Measurements from ENCODE around the gene UBE2E2.
"Not testable (repeated sequence)": the region's sequence is repeated elsewhere in the genome, so short reads cannot be mapped to it uniquely, and the experiment has no call there.

The UBE2E2 gene

DNA sequence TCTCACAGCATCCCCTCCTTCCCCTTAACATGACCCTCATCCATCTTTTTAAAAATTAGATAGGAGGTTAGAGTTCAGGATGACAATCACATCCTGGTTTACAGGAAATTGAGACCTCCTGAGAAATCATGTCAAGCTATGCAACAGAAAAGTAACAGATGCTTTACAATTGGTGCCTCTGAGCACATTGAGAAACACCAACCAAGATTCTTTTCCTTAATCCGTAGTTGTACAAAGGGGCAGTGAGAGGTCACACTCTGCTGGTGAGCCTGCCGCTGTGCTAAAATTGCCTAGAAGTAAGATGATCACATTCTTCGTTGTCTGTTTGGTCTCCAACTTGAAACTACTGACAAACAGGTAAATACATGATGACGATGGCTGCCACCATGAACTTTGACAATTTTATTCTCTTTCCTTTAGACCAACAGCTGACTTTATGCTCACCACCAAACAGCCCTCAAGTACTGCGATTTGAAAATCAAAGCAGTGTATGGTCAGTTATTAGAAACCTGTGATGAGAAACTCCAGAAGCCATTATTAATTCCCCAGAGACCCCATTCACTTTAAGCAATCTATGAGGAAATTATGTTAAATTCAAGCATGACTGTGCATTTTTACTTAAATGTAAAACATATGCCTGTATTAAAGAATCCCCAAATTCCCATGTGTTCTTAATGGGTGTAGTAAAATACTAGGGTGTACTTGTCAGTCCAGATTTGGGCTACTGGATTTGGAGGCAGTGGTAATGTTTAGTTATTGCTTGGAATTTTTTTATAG, 392.0 kb downstream of the UBE2E2 start:
- no peak for DNase-seq

- no peak for DNase-seq
Measured at GRCh38 chr3:23595851-23596250, 392.7 kb downstream of the UBE2E2 start.

GRCh38 chr3:23600167-23600871, 397.2 kb downstream of the UBE2E2 start:
- DNase-seq, result no peak

- no peak for DNase-seq
Measured at GRCh38 chr3:23601091-23601822, 398.1 kb downstream of the UBE2E2 start.

- DNase-seq, result no peak
Measured at GRCh38 chr3:23602971-23603370, 399.8 kb downstream of the UBE2E2 start.

DNA sequence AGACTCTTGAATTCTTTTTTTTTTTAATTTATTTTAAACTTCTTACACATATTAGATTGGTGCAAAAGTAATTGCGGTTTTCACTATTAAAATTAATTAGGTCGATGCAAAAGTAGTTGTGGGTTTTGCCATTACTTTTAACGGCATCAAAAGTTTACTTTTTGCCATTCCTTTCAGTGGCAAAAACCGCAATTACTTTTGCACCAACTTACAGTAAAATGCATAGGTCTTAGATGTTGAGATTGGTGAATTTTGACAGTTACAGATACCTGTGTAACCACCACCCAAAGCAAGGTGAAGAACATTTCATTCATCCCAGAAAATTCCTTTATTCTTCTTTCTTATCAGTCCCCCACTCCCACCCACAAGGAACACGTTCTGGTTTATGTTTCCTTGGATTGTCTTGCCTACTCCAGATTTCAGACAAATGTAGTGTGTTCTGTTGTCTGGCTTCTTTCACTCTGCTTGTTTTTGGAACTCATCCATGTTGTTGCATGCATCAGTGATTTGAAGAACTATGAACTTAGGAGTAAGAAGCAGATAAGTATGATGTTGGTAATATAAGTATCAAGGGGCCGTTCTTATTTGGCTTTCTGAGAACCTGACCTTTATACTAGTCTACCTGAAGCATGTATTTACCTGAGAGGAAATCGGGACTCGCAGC, 404.2 kb downstream of the UBE2E2 start:
- DNase-seq, result no peak

- DNase-seq, result no peak
Measured at GRCh38 chr3:23608650-23609049, 405.5 kb downstream of the UBE2E2 start.

DNA sequence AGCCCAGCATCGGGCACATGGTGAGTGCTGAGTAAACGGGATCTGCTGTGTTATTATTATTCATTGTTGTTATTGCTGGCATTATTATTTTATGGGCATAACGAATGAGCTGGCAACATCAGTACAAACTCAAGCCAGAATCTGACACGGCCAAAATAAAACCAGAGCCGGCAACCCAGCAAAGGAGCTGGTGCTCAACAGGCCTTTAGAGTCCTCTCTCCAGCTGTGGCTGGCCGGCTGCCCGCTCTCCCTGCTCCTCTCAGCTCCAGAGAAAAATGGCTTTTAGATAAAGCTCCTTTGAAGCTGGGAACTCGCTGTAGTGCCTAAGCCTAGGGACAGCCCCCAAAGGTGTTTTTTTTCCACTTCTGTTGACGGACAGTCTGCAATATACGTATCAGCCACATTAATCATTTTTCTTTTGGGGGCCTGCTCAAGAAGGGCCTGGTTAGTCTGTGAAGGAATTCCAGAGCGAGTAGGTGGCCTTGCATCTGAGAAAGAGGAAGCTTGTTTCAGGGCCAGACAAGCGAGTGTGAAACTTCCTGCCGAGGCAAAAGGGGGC, 408.7 kb downstream of the UBE2E2 start:
- no peak for DNase-seq

DNA sequence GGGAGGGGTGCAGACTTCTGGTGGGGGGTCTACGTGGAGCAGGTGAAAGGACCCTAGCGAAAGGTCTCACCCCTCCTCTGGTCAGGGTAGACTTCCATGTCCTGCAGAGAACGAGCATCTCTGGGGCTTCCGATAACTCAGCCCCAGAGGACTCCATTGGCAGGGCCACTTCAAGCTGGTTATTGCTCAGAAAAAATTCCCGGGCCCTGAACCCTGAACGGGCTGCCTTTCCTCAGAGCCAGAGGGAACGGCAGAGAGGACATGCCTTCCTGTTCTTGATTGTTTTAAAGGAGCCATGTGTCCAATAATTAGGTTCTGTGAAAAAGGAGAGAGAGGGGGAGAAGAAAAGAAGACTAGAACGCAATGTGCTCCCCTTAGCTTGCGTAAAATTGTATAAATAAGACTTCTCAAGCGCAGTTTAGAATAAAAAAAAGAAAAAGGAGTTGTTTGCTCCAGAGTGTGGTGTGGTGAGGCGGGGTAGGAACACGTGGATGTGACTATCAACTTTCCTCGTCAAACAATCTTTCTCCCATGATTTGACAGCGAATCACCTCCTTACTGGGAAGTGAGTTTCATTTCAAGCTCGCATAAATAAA, 409.3 kb downstream of the UBE2E2 start:
- no peak for DNase-seq

- no peak for DNase-seq
Measured at GRCh38 chr3:23615068-23615467, 411.9 kb downstream of the UBE2E2 start.

DNA sequence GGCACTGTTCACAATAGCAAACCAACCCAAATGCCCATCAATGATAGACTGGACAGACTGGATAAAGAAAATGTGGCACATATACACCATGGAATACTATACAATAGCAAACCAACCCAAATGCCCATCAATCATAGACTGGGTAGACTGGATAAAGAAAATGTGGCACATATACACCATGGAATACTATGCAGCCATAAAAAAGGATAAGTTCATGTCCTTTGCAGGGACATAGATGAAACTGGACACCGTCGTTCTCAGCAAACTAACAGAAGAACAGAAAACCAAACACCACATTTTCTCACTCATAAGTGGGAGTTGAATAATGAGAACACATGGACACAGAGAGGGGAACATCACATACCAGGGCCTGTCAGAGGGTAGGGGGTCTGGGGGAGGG, 415.3 kb downstream of the UBE2E2 start:
- DNase-seq, result not testable (repeated sequence)

DNA sequence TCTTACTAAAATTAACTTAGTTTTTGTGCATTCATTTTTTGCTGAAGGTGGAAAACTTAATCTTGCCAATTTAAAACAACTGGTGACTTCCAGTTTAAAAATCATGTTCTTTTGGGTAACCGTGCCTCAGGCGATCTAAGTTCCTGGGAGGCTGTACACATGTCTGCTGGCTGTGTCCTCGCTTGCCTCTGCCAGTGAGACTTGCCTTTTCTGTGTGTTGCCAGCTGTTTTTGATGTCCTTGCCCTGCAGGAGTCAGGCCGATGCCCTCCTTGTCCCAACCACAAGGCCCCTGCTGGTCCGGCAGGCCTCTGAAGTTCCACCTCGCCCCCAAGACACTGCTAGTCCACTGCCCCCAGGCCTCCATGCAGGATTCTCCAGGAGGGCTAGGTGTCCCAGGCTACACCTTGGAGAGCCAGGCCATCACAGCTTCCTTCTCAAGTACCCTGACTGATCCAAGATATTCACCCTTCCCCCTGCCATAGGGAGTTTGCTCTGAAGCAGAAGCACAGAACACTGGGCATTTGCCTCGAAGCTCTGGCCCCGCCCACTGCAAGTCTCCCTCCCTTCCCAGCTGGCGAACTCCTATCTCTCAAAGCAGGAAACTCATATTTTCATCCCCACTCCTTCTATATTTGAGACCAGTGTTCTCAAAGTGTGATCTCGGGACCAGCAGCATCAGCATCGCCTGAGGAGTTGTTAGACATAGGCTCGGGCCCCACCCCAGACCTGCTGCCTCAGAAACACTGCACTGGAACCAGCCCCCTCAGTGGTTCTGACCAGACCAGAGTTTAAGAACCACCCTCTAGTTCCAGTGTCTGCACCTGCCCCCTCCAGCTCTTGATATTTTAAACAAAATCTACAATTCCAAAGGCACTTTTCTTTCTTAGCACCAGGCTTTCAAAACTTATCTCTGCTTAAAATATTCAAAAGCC, 416.8 kb downstream of the UBE2E2 start:
- DNase-seq, result no peak

DNA sequence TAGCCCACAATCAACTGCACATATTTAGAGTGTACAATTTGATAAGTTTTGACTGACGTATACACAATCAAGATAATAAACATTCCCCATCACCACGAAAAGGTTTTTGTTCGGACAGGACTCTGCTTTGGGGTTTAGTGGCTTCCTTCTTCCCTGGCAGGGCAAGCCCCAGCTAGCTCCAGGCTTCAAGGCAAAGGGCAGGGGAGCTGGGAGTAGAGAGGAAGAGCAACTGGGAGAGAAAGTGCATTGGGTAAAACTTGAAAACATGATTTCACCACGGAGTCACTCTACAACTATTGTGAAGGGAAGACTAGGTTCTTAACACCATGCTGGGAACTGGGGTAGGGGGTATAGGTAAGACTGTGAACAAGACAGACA, 417.5 kb downstream of the UBE2E2 start:
- no peak for DNase-seq

GRCh38 chr3:23623844-23624243, 420.7 kb downstream of the UBE2E2 start:
- DNase-seq, result no peak

DNA sequence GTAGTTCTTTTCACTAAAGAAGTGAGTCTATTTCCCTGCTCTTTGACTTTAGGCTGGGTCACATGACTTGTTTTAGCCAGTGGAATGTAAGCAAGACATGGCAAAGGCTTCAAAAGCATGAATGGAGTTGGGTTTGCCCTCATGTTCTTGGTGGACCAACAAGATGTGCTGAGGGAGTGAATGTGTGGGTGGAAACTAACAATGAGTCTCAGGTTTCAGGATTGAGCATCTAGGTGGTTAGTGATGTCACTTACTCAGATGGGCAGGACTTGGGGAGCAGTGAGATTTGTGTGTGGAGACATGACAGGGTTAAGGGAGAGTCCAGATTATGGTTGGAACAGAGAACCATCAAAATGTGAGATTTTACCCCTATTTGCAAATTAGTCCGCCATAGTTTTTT, 421.2 kb downstream of the UBE2E2 start:
- DNase-seq, result no peak

GRCh38 chr3:23626442-23626841, 423.3 kb downstream of the UBE2E2 start:
- no peak for DNase-seq

DNA sequence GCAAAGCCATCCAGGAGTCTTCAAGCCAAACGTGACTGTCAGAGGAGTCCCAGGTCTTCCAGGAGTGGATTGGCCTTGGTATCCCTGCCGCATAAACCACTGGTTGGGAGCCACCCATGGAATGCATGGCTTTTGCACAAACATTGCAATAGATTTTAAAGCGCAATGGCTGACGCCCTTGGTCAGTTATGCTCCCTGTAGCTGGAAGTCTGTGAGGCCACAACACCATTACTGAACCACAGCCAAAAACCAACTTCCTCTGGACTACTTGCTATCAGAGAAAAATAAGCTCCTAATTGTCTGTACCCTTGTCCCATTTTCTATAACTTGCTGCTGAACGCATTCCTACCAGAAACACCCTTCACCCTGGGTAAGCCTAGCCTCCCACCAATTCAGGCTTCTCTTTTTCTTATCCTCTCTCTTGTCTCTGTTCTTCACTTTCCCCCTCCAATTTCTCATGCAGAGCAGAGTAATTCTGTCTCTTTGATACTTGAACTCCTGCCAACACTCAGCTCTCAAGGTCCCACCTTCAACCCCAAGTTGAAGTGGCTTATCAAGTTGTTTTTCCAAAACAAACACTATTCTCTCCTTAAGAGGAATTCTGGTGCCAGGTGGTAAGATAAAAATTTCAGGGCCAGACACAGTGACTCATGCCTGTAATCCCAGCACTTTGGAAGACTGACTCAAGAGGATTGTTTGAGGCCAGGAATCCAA, 426.2 kb downstream of the UBE2E2 start:
- DNase-seq, result no peak

DNA sequence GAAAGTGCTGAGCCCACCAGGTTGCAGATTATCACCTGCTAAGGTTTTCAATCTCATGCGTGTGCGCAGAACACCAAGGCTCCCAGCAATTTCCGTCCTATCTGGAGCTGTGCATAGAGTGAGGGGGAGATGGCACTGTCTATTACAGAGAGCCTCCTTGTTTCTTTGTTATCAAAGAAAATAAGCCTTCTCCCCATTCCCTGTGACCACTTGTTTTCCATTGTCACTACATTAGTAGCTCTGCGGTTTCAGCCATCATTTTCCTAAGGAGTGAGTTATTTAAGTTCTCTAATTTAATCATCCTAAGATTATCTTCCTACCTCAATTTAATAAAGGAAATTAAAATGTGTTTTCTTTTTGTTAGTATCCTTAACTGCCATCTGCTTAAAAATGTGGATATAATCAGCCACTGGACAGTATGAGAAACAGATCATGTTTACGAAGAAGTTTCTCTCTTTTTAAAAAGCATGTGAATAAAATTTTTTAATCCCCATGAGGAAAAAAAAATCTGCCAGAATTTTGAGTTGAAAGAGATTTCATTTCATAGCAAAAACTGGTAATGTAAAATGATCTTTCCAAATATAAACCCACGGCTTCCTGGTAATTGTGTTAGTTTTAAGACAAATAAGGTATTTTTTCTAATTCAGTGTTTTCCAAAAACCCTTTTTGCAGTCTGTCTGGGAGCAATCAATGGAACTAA, 430.3 kb downstream of the UBE2E2 start:
- DNase-seq, result no peak

DNA sequence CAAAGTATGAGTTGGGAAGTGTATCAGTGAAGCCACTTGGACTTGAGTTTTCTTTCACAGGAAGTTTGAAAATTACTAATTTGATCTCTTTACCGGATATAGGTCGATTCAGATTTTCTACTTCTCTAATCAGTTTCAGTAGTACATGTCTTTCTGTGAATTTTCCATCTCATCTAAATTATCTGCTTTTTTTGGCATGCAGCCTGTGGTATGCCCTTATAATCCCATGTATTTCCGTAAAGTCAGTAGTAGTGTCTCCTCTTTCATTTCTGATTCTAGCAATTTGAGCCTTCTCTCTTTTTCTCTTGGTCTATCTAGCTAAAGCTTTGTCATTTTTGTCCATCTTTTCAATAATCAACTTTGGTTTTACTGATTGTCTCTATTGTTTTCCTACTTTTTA, 434.2 kb downstream of the UBE2E2 start:
- no peak for DNase-seq

All from stimulated activated CD4-positive, alpha-beta T cell treated with anti-CD3 and anti-CD28 coated beads, Interleukin-4, amount 100 ng/mL, for 4 hours (primary cell).